ENCODE results near the gene TIMM23. TPM values are rescaled to one million over a fixed set of nuclear protein-coding genes. Genes with fewer than 3 reads are reported as not detected.

Gene TIMM23
- polyA plus RNA-seq, 2 donors, result 56.7 to 62.1 TPM

DNA sequence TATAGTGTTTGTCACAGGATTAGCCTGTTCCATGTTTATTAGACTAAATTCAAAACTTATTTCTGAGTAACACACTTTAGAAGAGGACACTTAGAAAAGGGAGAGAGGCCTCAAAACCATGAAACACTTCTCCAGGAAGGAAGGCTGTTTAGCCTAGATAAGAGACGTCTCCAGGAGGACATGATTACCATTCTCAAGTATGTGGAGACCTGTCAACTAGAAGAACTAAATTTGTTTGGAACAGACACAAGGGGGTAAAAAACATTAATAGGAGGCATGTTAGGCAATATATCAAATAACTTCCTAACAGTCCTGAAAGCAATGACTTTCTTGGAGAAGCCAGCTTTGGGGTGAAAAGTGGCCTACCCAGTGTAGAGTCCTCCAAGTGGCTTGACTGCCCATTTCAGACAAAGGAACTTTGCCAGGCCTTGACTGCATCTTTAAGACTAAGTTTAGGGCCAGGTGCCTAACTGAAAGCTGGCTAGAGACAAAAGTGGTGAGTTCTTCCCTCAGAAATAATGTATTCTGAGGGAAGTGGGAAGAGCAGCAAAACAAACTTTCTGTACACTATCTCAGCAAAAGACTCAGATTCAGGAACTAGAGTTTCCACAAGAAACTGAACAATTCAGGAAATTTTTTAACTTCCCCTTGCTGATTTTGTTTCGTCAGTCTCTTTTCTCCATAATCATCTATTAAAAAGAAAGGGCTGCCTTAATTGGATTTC is 46.3 kb downstream of the TIMM23 start:
- Histone ChIP-seq H3K27ac (ENCODE audit: low read depth in 2 of 2, low read length in 1 of 2) (no peak overlapping the region), H3K9me3 (ENCODE audit: control insufficient read depth in 2 of 2, insufficient read depth in 1 of 2, low read depth in 1 of 2, low read length in 1 of 2) (no peaks in the 10 kb centered on the region), H3K36me3 (ENCODE audit: control insufficient read depth in 2 of 2, insufficient read depth in 2 of 2, low read length in 1 of 2) (peaks cover 7% of the 10 kb centered on the region in 2 donors), H3K4me3 (ENCODE audit: low read depth in 1 of 2, low read length in 2 of 2) (no peak overlapping the region), H3K27me3 (ENCODE audit: control insufficient read depth in 1 of 2, insufficient read depth in 2 of 2, low read length in 2 of 2) (no peaks in the 10 kb centered on the region), H3K4me1 (ENCODE audit: control insufficient read depth in 2 of 2, insufficient read depth in 2 of 2, low read length in 1 of 2) (peaks cover 3 to 7% of the 10 kb centered on the region in 2 donors)
- WGBS, 2 donors, result 59 to 64% methylated on average over 2 of the region's 2 CpGs

DNA sequence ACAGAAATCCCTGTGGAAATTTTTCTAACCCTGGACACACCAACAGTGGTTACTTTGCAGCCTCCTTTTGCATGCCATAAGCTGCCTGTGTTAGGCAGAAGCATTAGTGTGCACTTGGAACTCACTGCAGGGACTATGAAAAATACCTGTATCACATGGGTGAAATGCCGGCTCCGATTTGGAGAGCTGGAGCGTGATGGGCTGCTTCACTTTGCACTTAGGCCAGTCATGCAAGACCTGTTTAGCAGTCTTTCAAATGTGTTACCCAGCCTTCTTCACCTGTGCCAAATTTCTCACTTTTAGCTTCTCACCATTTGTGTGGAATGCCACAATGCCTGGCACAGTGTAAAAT is 46.9 kb downstream of the TIMM23 start:
- Histone ChIP-seq H3K27ac (ENCODE audit: low read depth in 2 of 2, low read length in 1 of 2) (no peak overlapping the region), H3K4me3 (ENCODE audit: low read depth in 1 of 2, low read length in 2 of 2) (no peak overlapping the region), H3K27me3 (ENCODE audit: control insufficient read depth in 1 of 2, insufficient read depth in 2 of 2, low read length in 2 of 2) (no peaks in the 10 kb centered on the region), H3K9me3 (ENCODE audit: control insufficient read depth in 2 of 2, insufficient read depth in 1 of 2, low read depth in 1 of 2, low read length in 1 of 2) (no peaks in the 10 kb centered on the region), H3K4me1 (ENCODE audit: control insufficient read depth in 2 of 2, insufficient read depth in 2 of 2, low read length in 1 of 2) (peaks cover 3 to 7% of the 10 kb centered on the region in 2 donors), H3K36me3 (ENCODE audit: control insufficient read depth in 2 of 2, insufficient read depth in 2 of 2, low read length in 1 of 2) (peaks cover 5 to 7% of the 10 kb centered on the region in 2 donors)
- 48 to 51% methylated on average over 3 of the region's 3 CpGs for WGBS, 2 donors

GRCh38 chr10:46019569-46020343 is 47.5 kb downstream of the TIMM23 start:
- Histone ChIP-seq H3K27me3 (ENCODE audit: control insufficient read depth in 1 of 2, insufficient read depth in 2 of 2, low read length in 2 of 2) (no peaks in the 10 kb centered on the region), H3K27ac (ENCODE audit: low read depth in 2 of 2, low read length in 1 of 2) (peak overlapping the region in 1 of 2 donors; percentile 40), H3K36me3 (ENCODE audit: control insufficient read depth in 2 of 2, insufficient read depth in 2 of 2, low read length in 1 of 2) (peaks cover 5 to 7% of the 10 kb centered on the region in 2 donors), H3K4me3 (ENCODE audit: low read depth in 1 of 2, low read length in 2 of 2) (no peak overlapping the region), H3K9me3 (ENCODE audit: control insufficient read depth in 2 of 2, insufficient read depth in 1 of 2, low read depth in 1 of 2, low read length in 1 of 2) (no peaks in the 10 kb centered on the region), H3K4me1 (ENCODE audit: control insufficient read depth in 2 of 2, insufficient read depth in 2 of 2, low read length in 1 of 2) (peaks cover 3 to 7% of the 10 kb centered on the region in 2 donors)
- WGBS, 2 donors, result 52 to 61% methylated on average over 7 of the region's 7 CpGs

GRCh38 chr10:46020344-46020657 is 48.0 kb downstream of the TIMM23 start:
- H3K36me3 ChIP-seq (ENCODE audit: control insufficient read depth in 2 of 2, insufficient read depth in 2 of 2, low read length in 1 of 2), result peaks cover 2 to 7% of the 10 kb centered on the region in 2 donors
- H3K4me1 ChIP-seq (ENCODE audit: control insufficient read depth in 2 of 2, insufficient read depth in 2 of 2, low read length in 1 of 2), result peaks cover 3 to 7% of the 10 kb centered on the region in 2 donors
- H3K27me3 ChIP-seq (ENCODE audit: control insufficient read depth in 1 of 2, insufficient read depth in 2 of 2, low read length in 2 of 2), result no peaks in the 10 kb centered on the region
- 75 to 86% methylated on average over 3 of the region's 3 CpGs for WGBS, 2 donors
- H3K4me3 ChIP-seq (ENCODE audit: low read depth in 1 of 2, low read length in 2 of 2), result no peak overlapping the region
- H3K9me3 ChIP-seq (ENCODE audit: control insufficient read depth in 2 of 2, insufficient read depth in 1 of 2, low read depth in 1 of 2, low read length in 1 of 2), result no peaks in the 10 kb centered on the region
- H3K27ac ChIP-seq (ENCODE audit: low read depth in 2 of 2, low read length in 1 of 2), result no peak overlapping the region

GRCh38 chr10:46022978-46023702 is 50.9 kb downstream of the TIMM23 start:
- Histone ChIP-seq H3K27ac (ENCODE audit: low read depth in 2 of 2, low read length in 1 of 2) (peak overlapping the region; percentile 86 to 95), H3K4me1 (ENCODE audit: control insufficient read depth in 2 of 2, insufficient read depth in 2 of 2, low read length in 1 of 2) (peaks cover 4 to 7% of the 10 kb centered on the region in 2 donors), H3K36me3 (ENCODE audit: control insufficient read depth in 2 of 2, insufficient read depth in 2 of 2, low read length in 1 of 2) (peaks cover 0 to 1% of the 10 kb centered on the region in 2 donors), H3K4me3 (ENCODE audit: low read depth in 1 of 2, low read length in 2 of 2) (peak overlapping the region; percentile 64 to 73), H3K27me3 (ENCODE audit: control insufficient read depth in 1 of 2, insufficient read depth in 2 of 2, low read length in 2 of 2) (no peaks in the 10 kb centered on the region), H3K9me3 (ENCODE audit: control insufficient read depth in 2 of 2, insufficient read depth in 1 of 2, low read depth in 1 of 2, low read length in 1 of 2) (no peaks in the 10 kb centered on the region)
- WGBS, 2 donors, result 1% methylated on average over 44 to 49 of the region's 49 CpGs

DNA sequence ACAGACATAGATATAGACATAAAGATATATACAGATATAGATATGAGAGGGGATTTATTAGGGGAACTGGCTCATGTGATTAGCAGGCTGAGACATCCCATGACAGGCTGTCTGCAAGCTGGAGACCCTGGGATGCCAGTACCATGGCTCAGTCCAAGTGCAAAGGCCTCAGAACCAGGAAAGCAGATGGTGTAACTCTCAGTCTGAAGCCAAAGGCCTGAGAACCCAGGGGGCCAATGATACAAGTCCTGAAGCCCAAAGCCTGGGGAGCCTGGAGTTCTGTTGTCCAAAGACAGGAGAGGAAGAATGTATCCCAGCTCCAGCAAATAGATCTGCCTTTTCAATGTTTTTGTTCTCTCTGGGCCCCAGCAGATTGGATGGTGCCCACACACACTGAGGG is 52.7 kb downstream of the TIMM23 start:
- H3K4me3 ChIP-seq (ENCODE audit: low read depth in 1 of 2, low read length in 2 of 2), result no peak overlapping the region
- no peaks in the 10 kb centered on the region for H3K9me3 ChIP-seq (ENCODE audit: control insufficient read depth in 2 of 2, insufficient read depth in 1 of 2, low read depth in 1 of 2, low read length in 1 of 2)
- H3K4me1 ChIP-seq (ENCODE audit: control insufficient read depth in 2 of 2, insufficient read depth in 2 of 2, low read length in 1 of 2), result peaks cover 1 to 2% of the 10 kb centered on the region in 2 donors
- H3K27me3 ChIP-seq (ENCODE audit: control insufficient read depth in 1 of 2, insufficient read depth in 2 of 2, low read length in 2 of 2), result no peaks in the 10 kb centered on the region
- H3K27ac ChIP-seq (ENCODE audit: low read depth in 2 of 2, low read length in 1 of 2), result no peak overlapping the region
- peaks cover 0 to 1% of the 10 kb centered on the region in 2 donors for H3K36me3 ChIP-seq (ENCODE audit: control insufficient read depth in 2 of 2, insufficient read depth in 2 of 2, low read length in 1 of 2)

DNA sequence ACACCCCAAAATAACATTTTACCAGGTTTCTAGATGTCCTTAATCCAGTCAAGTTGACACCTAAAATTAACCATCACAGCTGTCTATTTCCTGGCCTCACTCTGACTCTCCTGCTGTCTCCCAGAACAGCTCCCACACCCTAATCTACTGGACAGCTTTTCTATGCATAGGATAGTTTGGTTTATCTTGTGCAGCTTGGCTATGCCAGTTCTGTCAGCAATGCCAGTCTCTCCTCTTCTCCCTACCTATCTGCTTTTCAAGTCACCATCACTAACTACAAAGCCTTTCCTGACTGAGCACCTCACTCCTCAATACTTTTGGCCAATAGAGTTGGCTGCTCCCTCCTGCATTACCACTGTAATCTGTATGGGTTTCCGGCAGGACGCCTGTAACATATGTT is 53.1 kb downstream of the TIMM23 start:
- no peaks in the 10 kb centered on the region for H3K27me3 ChIP-seq (ENCODE audit: control insufficient read depth in 1 of 2, insufficient read depth in 2 of 2, low read length in 2 of 2)
- H3K4me3 ChIP-seq (ENCODE audit: low read depth in 1 of 2, low read length in 2 of 2), result no peak overlapping the region
- no peak overlapping the region for H3K27ac ChIP-seq (ENCODE audit: low read depth in 2 of 2, low read length in 1 of 2)
- H3K36me3 ChIP-seq (ENCODE audit: control insufficient read depth in 2 of 2, insufficient read depth in 2 of 2, low read length in 1 of 2), result peaks cover 0 to 1% of the 10 kb centered on the region in 2 donors
- 51 to 54% methylated on average over 2 of the region's 2 CpGs for WGBS, 2 donors
- peaks cover 1 to 2% of the 10 kb centered on the region in 2 donors for H3K4me1 ChIP-seq (ENCODE audit: control insufficient read depth in 2 of 2, insufficient read depth in 2 of 2, low read length in 1 of 2)
- H3K9me3 ChIP-seq (ENCODE audit: control insufficient read depth in 2 of 2, insufficient read depth in 1 of 2, low read depth in 1 of 2, low read length in 1 of 2), result no peaks in the 10 kb centered on the region

DNA sequence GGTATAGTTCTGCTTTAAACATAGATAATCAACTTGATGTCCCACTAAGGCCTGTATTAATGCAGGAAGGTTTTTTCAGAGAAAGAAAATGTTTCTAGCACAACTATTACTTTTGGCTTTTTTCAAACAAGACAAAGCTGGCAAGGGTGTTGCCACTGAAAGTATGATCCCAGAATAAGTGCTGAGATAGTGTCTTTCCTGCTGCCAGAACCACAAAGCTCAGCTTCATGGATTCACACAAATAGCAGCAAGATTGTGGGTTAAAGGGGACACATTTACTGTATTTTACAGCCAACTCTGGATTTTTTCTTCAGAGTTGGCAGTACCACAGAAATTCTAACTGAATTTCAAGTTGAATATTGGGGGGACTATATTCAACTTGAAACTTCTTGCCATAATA is 53.8 kb downstream of the TIMM23 start:
- Histone ChIP-seq H3K9me3 (ENCODE audit: control insufficient read depth in 2 of 2, insufficient read depth in 1 of 2, low read depth in 1 of 2, low read length in 1 of 2) (no peaks in the 10 kb centered on the region), H3K36me3 (ENCODE audit: control insufficient read depth in 2 of 2, insufficient read depth in 2 of 2, low read length in 1 of 2) (peaks cover 0 to 1% of the 10 kb centered on the region in 2 donors), H3K27me3 (ENCODE audit: control insufficient read depth in 1 of 2, insufficient read depth in 2 of 2, low read length in 2 of 2) (no peaks in the 10 kb centered on the region), H3K4me1 (ENCODE audit: control insufficient read depth in 2 of 2, insufficient read depth in 2 of 2, low read length in 1 of 2) (peaks cover 1 to 2% of the 10 kb centered on the region in 2 donors), H3K4me3 (ENCODE audit: low read depth in 1 of 2, low read length in 2 of 2) (no peak overlapping the region), H3K27ac (ENCODE audit: low read depth in 2 of 2, low read length in 1 of 2) (no peak overlapping the region)

DNA sequence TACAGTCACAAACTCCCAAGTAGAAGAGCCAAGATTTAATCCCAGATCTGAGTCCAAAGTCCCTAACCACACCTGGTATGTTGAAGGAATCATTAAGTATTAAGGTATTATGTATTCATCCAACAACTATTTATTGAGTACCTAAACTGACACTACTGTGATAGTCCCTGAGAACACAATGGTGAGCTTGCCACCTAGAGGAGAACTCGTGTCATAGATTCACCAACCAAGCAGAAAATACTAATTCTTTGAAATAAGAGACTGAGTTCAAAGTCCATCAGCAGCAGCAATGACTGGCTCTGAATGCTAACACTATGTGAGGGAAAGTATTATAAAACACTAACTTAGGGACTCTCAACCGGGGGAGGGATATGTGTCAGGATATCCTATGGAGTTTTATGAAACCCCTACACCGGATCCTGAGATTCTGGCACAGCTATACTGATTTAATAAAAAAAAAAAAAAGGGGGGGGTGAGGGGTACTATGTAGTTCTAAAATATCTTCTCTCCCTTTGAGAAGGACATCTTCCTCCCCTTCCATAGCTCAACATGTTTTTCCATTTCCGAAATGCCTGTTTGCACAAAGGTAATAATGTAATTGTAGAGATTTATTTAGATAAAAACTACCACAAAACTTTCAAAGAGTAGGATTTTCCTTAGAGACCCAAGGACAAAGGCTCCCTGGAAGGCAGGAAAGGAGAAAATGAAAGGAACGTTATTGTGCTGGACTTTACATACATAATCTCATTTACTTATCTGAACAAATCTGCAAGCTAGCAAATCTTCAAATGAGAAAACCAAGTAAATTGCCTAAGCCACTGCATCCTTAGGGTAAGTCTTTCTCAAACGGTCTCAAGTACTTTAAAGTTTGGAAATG is 56.5 kb downstream of the TIMM23 start:
- Histone ChIP-seq H3K9me3 (ENCODE audit: control insufficient read depth in 2 of 2, insufficient read depth in 1 of 2, low read depth in 1 of 2, low read length in 1 of 2) (no peaks in the 10 kb centered on the region), H3K4me3 (ENCODE audit: low read depth in 1 of 2, low read length in 2 of 2) (peak overlapping the region in 1 of 2 donors; percentile 88), H3K36me3 (ENCODE audit: control insufficient read depth in 2 of 2, insufficient read depth in 2 of 2, low read length in 1 of 2) (peaks cover 0 to 1% of the 10 kb centered on the region in 2 donors), H3K27ac (ENCODE audit: low read depth in 2 of 2, low read length in 1 of 2) (no peak overlapping the region), H3K4me1 (ENCODE audit: control insufficient read depth in 2 of 2, insufficient read depth in 2 of 2, low read length in 1 of 2) (peaks cover 0 to 1% of the 10 kb centered on the region in 2 donors), H3K27me3 (ENCODE audit: control insufficient read depth in 1 of 2, insufficient read depth in 2 of 2, low read length in 2 of 2) (no peaks in the 10 kb centered on the region)
- 18 to 24% methylated on average over 6 of the region's 6 CpGs for WGBS, 2 donors
